ENCODE data around the gene YIPF1. TPM values are rescaled to one million over a fixed set of nuclear protein-coding genes. Genes with fewer than 3 reads are reported as not detected.

Gene YIPF1
- polyA plus RNA-seq, 1 experiment, result 52.4 TPM

GRCh38 chr1:53905509-53905908, 15.9 kb upstream of the YIPF1 start:
- Histone ChIP-seq H3K4me3 (ENCODE audit: low read depth, low read length) (no peak overlapping the region), H3K27me3 (ENCODE audit: control insufficient read depth, insufficient read depth, low read length) (no peaks in the 10 kb centered on the region), H3K9me3 (ENCODE audit: control insufficient read depth, insufficient read depth, low read length) (no peaks in the 10 kb centered on the region), H3K27ac (ENCODE audit: low read depth, low read length) (no peak overlapping the region)
- ChIA-PET CTCF (interaction anchor here (0.6 to 0.7 kb wide), 3 partner anchors 27 to 98 kb away, joined by 3 to 6 read pairs (median 4); no protein-coding TSS in a partner anchor), POLR2A (no interaction called here)
- DNase-seq (ENCODE audit: low read depth, low spot score), result no peak
- no peak for TF ChIP-seq CTCF (IDR thresholded peaks at IDR 0.05; ENCODE audit: low read depth, low read length)

GRCh38 chr1:53902235-53903138, 12.9 kb upstream of the YIPF1 start:
- Histone ChIP-seq H3K4me3 (ENCODE audit: low read depth, low read length) (no peak overlapping the region), H3K9me3 (ENCODE audit: control insufficient read depth, insufficient read depth, low read length) (no peaks in the 10 kb centered on the region), H3K27ac (ENCODE audit: low read depth, low read length) (no peak overlapping the region), H3K27me3 (ENCODE audit: control insufficient read depth, insufficient read depth, low read length) (no peaks in the 10 kb centered on the region)
- ChIA-PET CTCF (no interaction called here), POLR2A (interaction anchor here (0.6 kb wide), 1 partner anchor 588 kb away, joined by 3 read pairs; no protein-coding TSS in a partner anchor)
- DNase-seq (ENCODE audit: low read depth, low spot score), result no peak
- no peak for TF ChIP-seq CTCF (IDR thresholded peaks at IDR 0.05; ENCODE audit: low read depth, low read length)

GRCh38 chr1:53899708-53900107, 10.1 kb upstream of the YIPF1 start:
- DNase-seq (ENCODE audit: low read depth, low spot score), result no peak
- TF ChIP-seq CTCF (IDR thresholded peaks at IDR 0.05; ENCODE audit: low read depth, low read length), result no peak
- CTCF ChIA-PET, result interaction anchor here (0.8 to 2.8 kb wide), 2 partner anchors 21 to 48 kb away, joined by 4 to 11 read pairs; no protein-coding TSS in a partner anchor
- Histone ChIP-seq H3K9me3 (ENCODE audit: control insufficient read depth, insufficient read depth, low read length) (no peaks in the 10 kb centered on the region), H3K27me3 (ENCODE audit: control insufficient read depth, insufficient read depth, low read length) (no peaks in the 10 kb centered on the region), H3K4me3 (ENCODE audit: low read depth, low read length) (no peak overlapping the region), H3K27ac (ENCODE audit: low read depth, low read length) (no peak overlapping the region)
- POLR2A ChIA-PET, result no interaction called here

GRCh38 chr1:53899206-53899628, 9.6 kb upstream of the YIPF1 start:
- no peaks in the 10 kb centered on the region for H3K27me3 ChIP-seq (ENCODE audit: control insufficient read depth, insufficient read depth, low read length)
- DNase-seq (ENCODE audit: low read depth, low spot score), result peak; percentile 41
- H3K4me3 ChIP-seq (ENCODE audit: low read depth, low read length), result no peak overlapping the region
- no peak overlapping the region for H3K27ac ChIP-seq (ENCODE audit: low read depth, low read length)
- no peaks in the 10 kb centered on the region for H3K9me3 ChIP-seq (ENCODE audit: control insufficient read depth, insufficient read depth, low read length)
- no peak for TF ChIP-seq CTCF (IDR thresholded peaks at IDR 0.05; ENCODE audit: low read depth, low read length)
- POLR2A ChIA-PET, result interaction anchor here (0.6 to 0.7 kb wide), 2 partner anchors 11 to 242 kb away, joined by 3 to 5 read pairs; no protein-coding TSS in a partner anchor
- CTCF ChIA-PET, result interaction anchor here (0.8 to 2.8 kb wide), 4 partner anchors 20 to 84 kb away, joined by 3 to 11 read pairs (median 4); no protein-coding TSS in a partner anchor
